OCI-LY1 (cell line): ENCODE data around the gene SLC36A4.

Experiments
- H2AFZ ChIP-seq: fragments of 200-600 bp; sonication (generic), shearing (Covaris generic); 2 replicates; pipeline ENCODE4 v1.6.0; 2014; ENCODE audit warnings: antibody characterized with exemption, mild to moderate bottlenecking, low read length
- H3F3A ChIP-seq: fragments of 200-600 bp; sonication (generic), shearing (Covaris generic); 2 replicates; pipeline ENCODE4 v1.6.0; 2014; ENCODE audit warnings: mild to moderate bottlenecking, antibody characterized with exemption, low read length, moderate library complexity; ENCODE audit not compliant: insufficient read depth
- H3K27ac ChIP-seq: fragments of 200-600 bp; sonication (generic); 2 replicates; pipeline ENCODE4 v1.5.1; 2014; ENCODE audit warnings: low read length, mixed run types, mild to moderate bottlenecking, low read depth; ENCODE audit not compliant: poor library complexity, severe bottlenecking
- H3K27me3 ChIP-seq: fragments of 200-600 bp; sonication (generic); 2 replicates; pipeline ENCODE4 v1.6.0; 2014; ENCODE audit warnings: antibody characterized with exemption, mild to moderate bottlenecking, low read length, moderate library complexity; ENCODE audit not compliant: insufficient read depth
- H3K36me3 ChIP-seq: fragments of 200-600 bp; sonication (generic); 2 replicates; pipeline ENCODE4 v1.6.1; 2014; ENCODE audit warnings: mild to moderate bottlenecking, antibody characterized with exemption, low read length, moderate library complexity, mixed read lengths; ENCODE audit not compliant: insufficient read depth
- H3K4me1 ChIP-seq: fragments of 200-600 bp; sonication (generic); 2 replicates; pipeline ENCODE4 v1.5.1; 2014; ENCODE audit warnings: mild to moderate bottlenecking, low read length, moderate library complexity; ENCODE audit not compliant: insufficient read depth, severe bottlenecking
- H3K4me2 ChIP-seq: fragments of 200-600 bp; sonication (generic), shearing (Covaris generic); 2 replicates; pipeline ENCODE4 v1.6.1; 2014; ENCODE audit warnings: low read length
- H3K4me3 ChIP-seq: fragments of 200-600 bp; sonication (generic); 2 replicates; pipeline ENCODE4 v1.5.1; 2014; ENCODE audit warnings: low read length, low read depth, mild to moderate bottlenecking, mixed read lengths; ENCODE audit not compliant: poor library complexity, severe bottlenecking
- H3K79me2 ChIP-seq: fragments of 200-600 bp; shearing (Covaris generic); 2 replicates; pipeline ENCODE4 v1.6.1; 2016; ENCODE audit warnings: mixed run types, low read length, mixed read lengths; ENCODE audit not compliant: insufficient read depth
- H3K9ac ChIP-seq: fragments of 200-600 bp; sonication (generic), shearing (Covaris generic); 2 replicates; pipeline ENCODE4 v1.6.1; 2014; ENCODE audit warnings: mild to moderate bottlenecking, low read length, mixed read lengths
- H3K9me2 ChIP-seq: fragments of 200-600 bp; sonication (generic), shearing (Covaris generic); 2 replicates; pipeline ENCODE4 v1.6.1; 2014; ENCODE audit warnings: low read depth, mild to moderate bottlenecking, low read length, mixed read lengths
- H3K9me3 ChIP-seq: fragments of 200-600 bp; shearing (Covaris generic); 2 replicates; pipeline ENCODE4 v1.6.1; 2014; ENCODE audit warnings: low read length, mixed read lengths
- H4K20me1 ChIP-seq: fragments of 200-600 bp; sonication (generic), shearing (Covaris generic); 2 replicates; pipeline ENCODE4 v1.6.0; 2016; ENCODE audit warnings: mild to moderate bottlenecking, low read length; ENCODE audit not compliant: insufficient read depth
- EZH2 ChIP-seq: fragments of 200-600 bp; sonication (generic), shearing (Covaris generic); IDR thresholded peaks from 2 replicates; pipeline ENCODE4 v1.8.0; 2017; ENCODE audit warnings: borderline replicate concordance, mixed run types, mild to moderate bottlenecking, antibody characterized with exemption, low read length, moderate library complexity, mixed read lengths
- TF ChIP-seq, protein P1 (sequence below): fragments of 200-600 bp; sonication (generic), shearing (Covaris generic); IDR thresholded peaks from 2 replicates; pipeline ENCODE4 v1.5.1; 2017; ENCODE audit warnings: mild to moderate bottlenecking, antibody characterized with exemption, low read length, moderate library complexity, mixed read lengths

SLC36A4 gene

DNA sequence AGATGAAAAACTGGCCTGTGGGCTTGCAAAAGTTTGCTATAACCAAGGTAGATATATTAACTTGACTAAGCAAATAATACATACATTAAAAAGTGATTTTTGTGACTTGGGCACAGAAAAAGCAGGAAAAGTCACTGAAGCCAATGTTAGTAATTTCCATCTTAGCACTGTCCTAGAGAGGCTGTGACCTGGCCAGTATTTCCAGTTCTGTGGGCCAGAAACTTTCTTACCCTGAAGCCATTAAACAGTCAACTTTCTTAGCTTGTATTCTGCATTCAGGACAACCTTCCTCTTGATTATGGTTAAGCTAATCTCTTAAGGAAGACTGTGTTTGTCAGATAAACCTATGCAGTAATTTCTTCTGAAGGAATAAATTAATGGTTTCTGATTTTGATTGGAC lies 22.3 kb upstream of the SLC36A4 start:
- Histone ChIP-seq H3K9ac (no peak overlapping the region), H3F3A (no peaks in the 10 kb centered on the region)

DNA sequence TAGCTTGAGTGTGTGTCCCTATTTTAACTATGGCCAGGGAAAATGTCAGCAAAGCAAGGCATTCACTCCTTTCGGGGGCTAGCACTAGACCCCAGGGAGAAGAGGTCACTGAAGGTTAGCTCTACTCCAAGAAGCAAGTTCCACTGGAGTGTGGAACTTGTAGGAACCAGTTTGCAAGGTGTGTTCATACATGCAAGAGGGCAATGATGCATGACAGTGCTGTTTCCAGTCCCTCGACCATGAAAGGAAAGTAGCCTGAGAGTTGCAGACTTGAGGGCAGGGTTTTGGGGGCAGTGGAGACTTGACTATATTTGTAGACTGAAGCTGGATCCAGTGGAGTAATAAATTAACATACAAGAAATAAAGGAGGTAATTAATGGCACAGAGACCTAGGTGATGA lies 21.6 kb upstream of the SLC36A4 start:
- Histone ChIP-seq H3K27me3 (no peaks in the 10 kb centered on the region), H3K79me2 (no peaks in the 10 kb centered on the region), H4K20me1 (no peaks in the 10 kb centered on the region), H3K4me3 (no peak overlapping the region), H3K9ac (no peak overlapping the region), H3K36me3 (no peaks in the 10 kb centered on the region), H2AFZ (no peak overlapping the region), H3K4me1 (no peaks in the 10 kb centered on the region), H3F3A (no peaks in the 10 kb centered on the region), H3K9me3 (no peaks in the 10 kb centered on the region), H3K9me2 (no peaks in the 10 kb centered on the region), H3K4me2 (no peak overlapping the region), H3K27ac (no peak overlapping the region)
- TF ChIP-seq, protein P1, sequence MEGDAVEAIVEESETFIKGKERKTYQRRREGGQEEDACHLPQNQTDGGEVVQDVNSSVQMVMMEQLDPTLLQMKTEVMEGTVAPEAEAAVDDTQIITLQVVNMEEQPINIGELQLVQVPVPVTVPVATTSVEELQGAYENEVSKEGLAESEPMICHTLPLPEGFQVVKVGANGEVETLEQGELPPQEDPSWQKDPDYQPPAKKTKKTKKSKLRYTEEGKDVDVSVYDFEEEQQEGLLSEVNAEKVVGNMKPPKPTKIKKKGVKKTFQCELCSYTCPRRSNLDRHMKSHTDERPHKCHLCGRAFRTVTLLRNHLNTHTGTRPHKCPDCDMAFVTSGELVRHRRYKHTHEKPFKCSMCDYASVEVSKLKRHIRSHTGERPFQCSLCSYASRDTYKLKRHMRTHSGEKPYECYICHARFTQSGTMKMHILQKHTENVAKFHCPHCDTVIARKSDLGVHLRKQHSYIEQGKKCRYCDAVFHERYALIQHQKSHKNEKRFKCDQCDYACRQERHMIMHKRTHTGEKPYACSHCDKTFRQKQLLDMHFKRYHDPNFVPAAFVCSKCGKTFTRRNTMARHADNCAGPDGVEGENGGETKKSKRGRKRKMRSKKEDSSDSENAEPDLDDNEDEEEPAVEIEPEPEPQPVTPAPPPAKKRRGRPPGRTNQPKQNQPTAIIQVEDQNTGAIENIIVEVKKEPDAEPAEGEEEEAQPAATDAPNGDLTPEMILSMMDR: no peak
- TF ChIP-seq EZH2: no peak

More for the DNA sequence above, 22.3 kb upstream of the SLC36A4 start:
- no peaks in the 10 kb centered on the region for H3K9me2 ChIP-seq
- no peak for TF ChIP-seq EZH2
- TF ChIP-seq, protein P1: no peak
- no peak overlapping the region for H3K27ac ChIP-seq
- no peak overlapping the region for H3K4me3 ChIP-seq
- H2AFZ ChIP-seq: no peak overlapping the region
- H3K4me1 ChIP-seq: no peaks in the 10 kb centered on the region
- H3K9me3 ChIP-seq: no peaks in the 10 kb centered on the region
- H3K4me2 ChIP-seq: no peak overlapping the region
- no peaks in the 10 kb centered on the region for H3K27me3 ChIP-seq
- no peaks in the 10 kb centered on the region for H4K20me1 ChIP-seq
- no peaks in the 10 kb centered on the region for H3K79me2 ChIP-seq
- no peaks in the 10 kb centered on the region for H3K36me3 ChIP-seq

DNA sequence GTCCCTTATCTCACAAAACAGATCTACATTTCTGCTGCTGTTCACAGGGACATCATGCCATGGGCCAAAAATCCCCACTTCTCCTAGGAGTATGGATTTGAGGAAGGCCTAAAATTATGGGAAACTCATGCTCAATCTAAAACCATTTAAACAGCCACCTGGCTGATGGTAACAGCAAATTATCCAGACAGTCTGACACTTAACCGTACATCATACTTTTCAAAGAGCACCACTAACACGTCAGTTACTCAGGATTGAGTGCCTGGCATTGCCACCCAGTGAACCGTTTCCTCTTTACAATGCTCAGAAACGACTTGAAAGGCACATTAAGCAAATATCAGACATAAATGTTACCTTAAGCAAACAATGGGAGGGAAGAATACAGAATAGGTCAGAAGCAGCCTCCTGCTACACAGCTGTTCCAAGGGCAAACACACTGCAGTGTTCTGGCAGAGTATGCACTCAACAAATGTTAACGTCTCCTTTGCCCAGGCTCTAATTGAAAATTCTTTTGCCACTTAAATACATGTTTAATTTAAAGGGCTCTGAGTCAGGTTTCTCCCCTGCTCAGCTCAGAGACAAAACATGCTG lies 18.8 kb upstream of the SLC36A4 start:
- Histone ChIP-seq H3K4me2 (no peak overlapping the region), H2AFZ (no peak overlapping the region), H3K9ac (no peak overlapping the region), H3F3A (no peaks in the 10 kb centered on the region), H3K27me3 (no peaks in the 10 kb centered on the region), H3K4me1 (no peaks in the 10 kb centered on the region), H3K79me2 (no peaks in the 10 kb centered on the region), H3K36me3 (no peaks in the 10 kb centered on the region), H3K9me3 (no peaks in the 10 kb centered on the region), H3K4me3 (no peak overlapping the region), H3K27ac (no peak overlapping the region), H3K9me2 (no peaks in the 10 kb centered on the region), H4K20me1 (no peaks in the 10 kb centered on the region)
- TF ChIP-seq, protein P1: no peak
- no peak for TF ChIP-seq EZH2
